Measurements from ENCODE around the gene GLP1R. TPM values are rescaled to one million over a fixed set of nuclear protein-coding genes. Genes with fewer than 3 reads are reported as not detected.

Gene GLP1R
- polyA plus RNA-seq, 3 donors: 0.62 to 1.1 (median 0.93) TPM

DNA sequence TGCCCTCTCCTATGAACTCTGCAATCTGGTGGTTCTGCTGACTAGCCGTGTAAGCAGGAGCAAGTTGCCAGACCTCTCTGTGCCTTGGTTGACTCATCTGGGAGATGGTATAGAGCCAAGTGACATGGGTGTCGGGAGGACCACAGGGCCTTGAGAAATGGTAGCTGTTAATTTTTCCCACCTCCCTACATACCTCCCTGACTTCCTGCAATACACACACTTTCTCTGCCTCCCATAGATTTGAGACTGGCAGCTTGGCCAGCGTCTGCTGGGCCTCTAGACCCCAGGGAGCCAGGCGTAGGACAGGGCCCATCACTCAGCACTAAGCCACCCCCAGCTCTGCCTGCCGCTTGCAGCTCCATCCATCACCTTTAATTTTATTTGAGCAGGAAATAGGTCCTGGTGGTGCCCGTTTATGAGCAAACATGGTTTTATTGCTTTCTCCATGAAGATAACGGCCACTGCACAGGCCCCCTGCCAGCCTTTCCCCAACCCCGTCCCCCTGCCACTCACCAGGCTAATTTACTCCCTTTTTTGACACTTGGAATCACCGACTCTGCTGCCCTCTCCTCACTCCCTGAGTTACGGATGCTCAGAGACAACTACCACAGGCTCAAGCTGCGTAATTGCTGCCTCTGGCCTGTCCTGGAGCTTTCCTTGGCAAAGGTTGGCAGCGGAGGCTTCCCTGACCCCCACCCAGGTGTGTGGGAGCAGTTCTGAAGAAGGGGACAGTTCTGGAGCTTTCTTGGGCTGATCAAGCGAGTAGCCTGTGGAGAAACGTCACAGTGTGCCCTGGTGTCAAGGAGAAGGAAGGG lies 11.1 kb downstream of the GLP1R start:
- DNase-seq (ENCODE audit: extremely low read depth in 1 of 11, low read depth in 9 of 11, low spot score in 4 of 11): no peak

DNA sequence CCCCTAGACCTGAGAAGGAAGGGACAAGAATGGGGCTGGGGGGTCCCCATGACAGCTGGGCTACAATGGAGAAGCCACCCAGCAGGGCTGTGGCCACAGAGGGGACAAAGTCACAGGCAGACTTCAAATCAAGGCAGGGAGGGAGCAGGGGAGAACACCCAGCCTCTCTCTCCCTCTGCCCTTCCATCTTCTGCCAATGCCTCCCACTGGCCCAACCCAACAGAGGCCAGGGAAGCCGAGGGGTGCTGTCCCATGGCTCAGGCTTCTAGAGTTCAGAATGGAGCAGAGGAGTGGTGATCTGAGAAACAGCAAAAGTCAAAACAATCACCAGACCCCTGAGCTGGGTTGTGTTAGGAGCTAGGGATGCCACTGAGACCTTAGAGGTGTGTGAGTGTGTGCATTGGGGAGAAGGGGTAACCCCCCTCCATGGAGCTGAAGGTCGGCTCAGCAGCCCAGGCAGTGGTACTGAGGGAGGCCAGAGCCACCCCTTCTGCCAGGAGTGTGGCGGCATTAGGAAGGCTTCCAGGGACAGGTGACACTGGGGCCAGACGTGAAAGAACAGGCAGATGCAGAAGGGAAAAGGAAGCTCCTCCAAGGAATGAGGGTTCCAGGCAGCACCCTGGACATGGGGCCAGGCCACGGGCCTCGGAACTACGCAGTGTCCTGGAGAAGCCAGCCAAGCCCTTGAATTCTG lies 12.0 kb downstream of the GLP1R start:
- DNase-seq (ENCODE audit: extremely low read depth in 1 of 11, low read depth in 9 of 11, low spot score in 4 of 11): no peak

DNA sequence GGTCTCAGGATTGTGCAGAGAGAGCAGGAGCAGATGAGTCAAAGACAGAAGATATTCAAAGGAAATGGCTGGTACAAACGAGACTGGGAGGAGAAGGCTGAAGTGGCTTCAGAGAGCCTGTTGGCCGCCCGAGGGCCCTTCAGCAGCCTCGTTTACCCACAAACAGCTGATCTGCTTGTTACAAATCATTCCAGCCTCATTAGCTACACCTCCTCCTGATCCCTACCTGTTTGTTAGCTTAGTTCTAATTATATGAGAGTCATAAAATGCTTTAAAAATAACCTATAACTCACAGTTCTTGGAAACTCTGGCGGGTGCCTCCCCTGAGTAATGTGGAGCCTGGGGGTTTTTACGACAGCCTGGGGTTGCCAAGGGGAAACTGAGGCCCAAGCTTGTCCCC lies 12.6 kb downstream of the GLP1R start:
- DNase-seq (ENCODE audit: extremely low read depth in 1 of 11, low read depth in 9 of 11, low spot score in 4 of 11): no peak

DNA sequence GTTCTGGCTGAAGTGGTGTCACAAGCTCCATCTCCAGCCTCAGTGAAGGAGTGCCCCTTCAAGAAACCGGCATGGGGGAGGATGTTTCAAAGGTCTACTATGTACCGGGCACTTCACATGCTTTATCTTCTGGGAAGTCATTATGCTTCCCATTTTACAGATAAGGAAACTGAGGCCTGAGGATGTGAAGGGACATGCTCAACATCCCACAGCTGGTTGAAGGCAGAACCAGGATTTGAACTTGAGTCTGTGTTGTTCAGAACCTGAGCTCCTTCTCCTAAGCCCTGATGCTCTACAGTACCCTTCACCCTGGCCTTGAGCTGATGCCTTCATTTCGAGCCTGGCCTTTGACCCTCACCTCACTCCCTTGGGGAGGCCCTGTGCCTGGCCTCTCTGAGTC lies 13.0 kb downstream of the GLP1R start:
- no peak for DNase-seq (ENCODE audit: extremely low read depth in 1 of 11, low read depth in 9 of 11, low spot score in 4 of 11)

DNA sequence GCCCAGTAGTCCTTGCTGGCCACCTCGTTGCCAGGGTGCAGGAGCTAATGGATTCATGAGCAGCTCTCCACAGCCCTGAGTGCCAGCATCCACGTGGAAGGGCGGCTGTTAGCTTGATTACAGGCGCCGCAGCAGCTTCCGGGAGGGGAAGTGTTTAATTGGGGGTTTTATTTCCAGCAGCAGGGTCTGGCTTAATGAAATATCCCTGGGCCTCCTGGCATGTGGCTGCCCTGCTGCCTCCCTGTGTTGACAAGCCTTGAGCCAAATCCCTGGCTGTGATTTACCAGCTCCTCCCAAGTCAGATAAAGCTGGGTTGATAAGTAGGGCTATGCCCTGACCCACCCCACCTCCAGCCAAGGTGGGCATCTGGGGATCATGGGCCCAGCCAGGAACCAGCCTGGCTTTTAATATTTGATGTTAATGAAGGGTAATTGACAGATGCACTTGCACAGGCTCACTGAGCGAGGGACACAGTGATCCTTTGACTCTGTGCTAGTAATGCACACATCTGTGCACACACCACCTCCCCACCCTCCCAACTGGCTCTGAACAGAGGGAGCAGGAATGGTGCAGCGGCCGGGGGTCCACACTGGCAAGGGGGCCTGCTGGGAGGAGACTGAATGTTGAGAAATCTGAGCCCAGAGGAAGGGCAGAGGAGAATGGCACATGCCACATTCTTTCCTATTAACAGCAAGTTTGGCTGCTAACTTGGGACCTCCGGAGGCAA lies 13.6 kb downstream of the GLP1R start:
- DNase-seq (ENCODE audit: extremely low read depth in 1 of 11, low read depth in 9 of 11, low spot score in 4 of 11): no peak

DNA sequence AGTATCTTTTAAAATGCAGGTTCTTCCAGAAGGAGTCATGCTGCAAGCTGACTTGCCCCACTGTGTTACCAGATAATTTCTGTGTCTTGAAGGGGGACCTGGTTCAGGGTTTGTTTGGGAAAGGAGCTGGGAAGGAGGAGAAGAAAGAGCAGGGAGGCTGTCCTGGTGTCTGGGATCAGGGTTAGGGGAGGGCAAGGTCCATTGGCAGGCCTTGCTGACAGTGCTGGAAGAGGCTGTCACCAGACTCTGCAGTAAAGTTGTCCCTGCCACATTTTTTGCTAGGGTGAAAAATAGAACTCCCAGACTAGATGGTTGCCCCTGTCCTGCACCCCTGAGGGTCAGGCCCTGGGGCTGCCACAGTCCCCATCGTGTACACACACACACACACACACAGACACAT lies 14.9 kb downstream of the GLP1R start:
- DNase-seq (ENCODE audit: extremely low read depth in 1 of 11, low read depth in 9 of 11, low spot score in 4 of 11): no peak

DNA sequence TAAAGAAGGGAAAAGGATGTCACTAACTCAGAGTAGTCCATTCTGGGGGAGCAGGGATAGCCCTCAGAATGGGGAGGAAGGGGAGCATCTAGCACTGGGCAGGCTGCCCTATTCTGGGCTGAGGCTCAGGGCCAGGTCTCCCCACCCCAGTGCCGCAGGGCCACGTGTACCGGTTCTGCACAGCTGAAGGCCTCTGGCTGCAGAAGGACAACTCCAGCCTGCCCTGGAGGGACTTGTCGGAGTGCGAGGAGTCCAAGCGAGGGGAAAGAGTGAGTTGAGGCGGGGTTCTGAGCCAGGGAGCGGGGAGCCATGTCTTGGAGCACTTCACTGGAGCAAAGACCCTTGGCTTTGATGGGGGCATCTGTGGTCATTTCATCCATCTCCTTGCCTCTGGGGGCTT lies 17.0 kb downstream of the GLP1R start:
- DNase-seq (ENCODE audit: extremely low read depth in 1 of 11, low read depth in 9 of 11, low spot score in 4 of 11): no peak

DNA sequence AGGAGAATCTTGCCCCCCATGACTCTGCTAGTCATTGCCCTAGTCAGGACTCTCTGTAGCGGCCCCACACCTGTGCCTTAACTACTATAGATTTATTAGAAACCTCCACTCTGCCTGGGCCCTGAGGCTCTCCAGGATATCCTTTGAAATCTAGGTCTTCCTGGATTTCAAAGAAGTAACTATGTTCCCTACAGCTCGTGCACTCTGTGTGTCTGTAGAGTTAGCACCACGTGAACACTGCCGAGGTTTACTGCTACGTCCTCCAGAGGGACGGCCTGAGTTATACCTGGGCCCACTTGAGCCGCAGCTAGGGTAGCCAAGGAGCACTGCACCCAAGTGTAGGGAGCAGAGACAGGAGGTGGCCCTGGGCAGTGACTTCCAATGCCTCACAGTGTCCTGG lies 19.8 kb downstream of the GLP1R start:
- DNase-seq (ENCODE audit: extremely low read depth in 1 of 11, low read depth in 9 of 11, low spot score in 4 of 11): no peak

DNA sequence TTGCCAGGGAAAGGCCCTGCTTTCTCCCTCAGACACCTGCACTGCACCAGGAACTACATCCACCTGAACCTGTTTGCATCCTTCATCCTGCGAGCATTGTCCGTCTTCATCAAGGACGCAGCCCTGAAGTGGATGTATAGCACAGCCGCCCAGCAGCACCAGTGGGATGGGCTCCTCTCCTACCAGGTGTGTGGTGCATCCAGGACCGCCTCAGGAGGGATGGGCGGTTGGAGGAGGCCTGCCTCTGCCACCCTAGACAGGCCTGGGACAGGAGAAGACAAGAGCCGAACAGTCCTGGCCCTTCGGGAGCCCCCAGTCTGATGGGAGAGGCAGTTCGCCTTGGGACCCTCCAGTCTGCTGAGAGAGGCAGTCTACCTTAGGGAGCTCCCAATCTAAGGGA lies 24.2 kb downstream of the GLP1R start:
- DNase-seq (ENCODE audit: extremely low read depth in 1 of 11, low read depth in 9 of 11, low spot score in 4 of 11): no peak

DNA sequence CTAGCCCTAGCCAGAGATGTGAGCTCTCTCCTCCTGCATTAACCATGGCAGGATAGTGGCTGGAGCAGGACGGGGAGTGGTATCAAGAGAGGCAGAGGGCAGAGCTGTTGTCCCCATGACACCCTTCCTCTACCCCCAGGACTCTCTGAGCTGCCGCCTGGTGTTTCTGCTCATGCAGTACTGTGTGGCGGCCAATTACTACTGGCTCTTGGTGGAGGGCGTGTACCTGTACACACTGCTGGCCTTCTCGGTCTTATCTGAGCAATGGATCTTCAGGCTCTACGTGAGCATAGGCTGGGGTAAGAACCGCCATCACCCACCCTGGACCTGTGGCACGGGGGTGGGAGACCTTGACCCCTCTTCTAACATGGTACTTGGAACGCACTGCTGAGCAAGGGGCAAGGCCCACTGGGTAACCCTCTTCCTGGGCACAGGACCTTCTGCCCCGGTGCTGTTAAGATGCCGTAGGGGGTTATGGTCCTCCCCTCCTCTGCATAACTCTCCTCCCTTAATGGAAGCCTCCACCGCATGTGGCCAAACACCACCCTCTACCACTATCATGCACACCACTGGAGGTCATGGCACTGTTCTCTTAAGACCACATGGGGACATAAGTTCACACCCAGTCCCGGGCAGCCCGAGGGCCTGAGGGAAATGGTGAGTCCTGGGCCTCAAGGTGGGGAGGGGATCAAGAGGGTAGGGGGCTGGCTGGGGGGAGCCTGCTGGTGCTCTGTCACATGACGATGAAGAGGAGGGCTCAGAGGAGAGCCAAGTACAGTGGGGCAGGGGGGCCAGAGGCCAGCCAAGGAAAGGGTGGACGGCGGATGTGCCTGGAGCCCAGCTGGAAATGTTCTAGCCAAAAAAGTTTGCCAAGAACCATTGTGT lies 25.1 kb downstream of the GLP1R start:
- no peak for DNase-seq (ENCODE audit: extremely low read depth in 1 of 11, low read depth in 9 of 11, low spot score in 4 of 11)

DNA sequence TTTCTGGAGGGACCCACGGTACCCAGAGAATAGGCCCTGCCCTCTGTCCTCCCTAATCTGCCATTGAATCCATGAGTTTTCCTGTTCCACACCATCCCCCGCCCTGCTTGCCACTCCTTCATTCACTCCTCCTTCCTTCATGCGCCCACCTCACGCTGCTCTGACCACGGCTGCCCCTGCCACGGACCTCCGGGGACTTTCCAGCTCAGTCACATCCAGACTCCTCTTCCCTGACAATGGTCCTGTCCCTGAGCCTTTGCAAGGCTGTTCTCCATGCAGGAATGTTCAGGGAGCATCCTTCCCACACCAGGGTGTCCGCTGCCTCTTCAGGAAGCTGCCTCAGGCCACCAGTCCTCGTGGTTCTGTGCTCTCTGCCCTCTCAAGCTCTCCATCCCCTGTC lies 25.9 kb downstream of the GLP1R start:
- no peak for DNase-seq (ENCODE audit: extremely low read depth in 1 of 11, low read depth in 9 of 11, low spot score in 4 of 11)

DNA sequence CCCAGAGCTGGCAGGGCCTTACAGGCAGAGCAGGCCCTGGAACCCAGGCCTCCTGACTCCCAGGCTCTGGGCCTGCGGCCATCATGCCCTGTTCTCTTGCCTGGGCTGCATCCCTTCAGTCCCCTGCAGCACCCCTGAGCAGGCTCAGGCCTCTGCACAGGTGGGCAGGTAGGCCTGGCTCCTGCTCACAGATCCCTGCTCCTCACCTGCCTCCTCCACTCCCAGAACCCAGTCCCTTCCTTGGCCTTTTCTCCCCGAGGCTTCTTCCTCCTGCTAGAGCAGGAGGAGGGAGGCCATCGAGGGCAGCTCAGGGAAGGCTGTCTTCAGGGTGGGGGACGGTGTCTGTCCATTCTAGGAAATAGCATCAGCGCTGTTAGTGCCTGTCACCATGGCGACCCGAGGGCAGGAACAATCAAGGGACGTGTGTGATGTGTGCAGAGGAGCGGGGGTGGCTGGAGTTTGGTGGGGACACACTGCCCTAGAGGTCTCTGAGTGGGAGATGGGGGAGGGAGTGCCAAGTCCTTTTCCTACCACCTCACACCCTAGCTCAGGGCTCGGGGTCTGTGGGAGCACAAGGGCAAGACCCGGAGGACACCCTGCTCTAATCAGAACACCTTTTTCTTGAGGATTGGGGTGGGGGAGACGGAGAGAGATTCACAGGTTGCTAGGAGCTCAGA lies 26.6 kb downstream of the GLP1R start:
- DNase-seq (ENCODE audit: extremely low read depth in 1 of 11, low read depth in 9 of 11, low spot score in 4 of 11): no peak

DNA sequence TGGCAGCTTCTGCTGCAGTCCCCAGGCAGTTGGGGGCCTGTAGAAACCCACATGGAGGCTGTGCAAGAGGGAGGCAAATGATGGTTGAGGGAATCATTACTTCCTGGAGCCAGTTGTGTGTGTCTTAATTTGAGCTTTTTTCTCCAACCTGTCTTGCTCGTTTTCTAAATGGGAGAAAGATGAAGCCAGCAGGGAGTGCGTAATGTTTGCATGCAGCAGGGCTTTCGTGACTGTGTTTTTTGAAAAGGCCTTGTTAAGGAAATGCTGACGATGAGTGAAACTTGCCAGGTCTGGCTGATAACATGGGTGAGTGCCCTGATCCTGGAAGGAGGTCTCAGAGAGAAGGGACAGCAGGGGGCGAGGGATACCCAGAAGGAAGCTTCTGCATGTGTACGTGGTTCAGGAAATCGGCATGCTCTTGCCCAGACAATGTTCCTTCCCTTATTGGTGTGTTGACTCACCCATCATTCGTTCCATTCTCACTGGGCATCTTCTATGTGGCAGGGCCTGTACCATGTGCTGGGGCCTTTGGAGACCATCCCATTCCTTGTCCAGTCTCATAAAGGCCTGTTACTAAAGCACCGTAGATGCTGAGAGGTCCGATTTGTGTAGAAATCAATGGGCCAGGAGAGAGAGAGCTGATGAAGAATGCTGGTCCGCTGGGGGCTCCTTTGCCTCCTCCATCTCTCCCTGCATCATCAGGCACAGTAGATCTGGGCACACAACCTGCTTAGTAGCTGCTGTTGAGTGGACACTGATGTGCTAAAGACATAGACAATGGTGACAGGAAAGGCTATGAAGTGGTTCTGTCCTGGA lies 27.4 kb downstream of the GLP1R start:
- DNase-seq (ENCODE audit: extremely low read depth in 1 of 11, low read depth in 9 of 11, low spot score in 4 of 11): no peak

DNA sequence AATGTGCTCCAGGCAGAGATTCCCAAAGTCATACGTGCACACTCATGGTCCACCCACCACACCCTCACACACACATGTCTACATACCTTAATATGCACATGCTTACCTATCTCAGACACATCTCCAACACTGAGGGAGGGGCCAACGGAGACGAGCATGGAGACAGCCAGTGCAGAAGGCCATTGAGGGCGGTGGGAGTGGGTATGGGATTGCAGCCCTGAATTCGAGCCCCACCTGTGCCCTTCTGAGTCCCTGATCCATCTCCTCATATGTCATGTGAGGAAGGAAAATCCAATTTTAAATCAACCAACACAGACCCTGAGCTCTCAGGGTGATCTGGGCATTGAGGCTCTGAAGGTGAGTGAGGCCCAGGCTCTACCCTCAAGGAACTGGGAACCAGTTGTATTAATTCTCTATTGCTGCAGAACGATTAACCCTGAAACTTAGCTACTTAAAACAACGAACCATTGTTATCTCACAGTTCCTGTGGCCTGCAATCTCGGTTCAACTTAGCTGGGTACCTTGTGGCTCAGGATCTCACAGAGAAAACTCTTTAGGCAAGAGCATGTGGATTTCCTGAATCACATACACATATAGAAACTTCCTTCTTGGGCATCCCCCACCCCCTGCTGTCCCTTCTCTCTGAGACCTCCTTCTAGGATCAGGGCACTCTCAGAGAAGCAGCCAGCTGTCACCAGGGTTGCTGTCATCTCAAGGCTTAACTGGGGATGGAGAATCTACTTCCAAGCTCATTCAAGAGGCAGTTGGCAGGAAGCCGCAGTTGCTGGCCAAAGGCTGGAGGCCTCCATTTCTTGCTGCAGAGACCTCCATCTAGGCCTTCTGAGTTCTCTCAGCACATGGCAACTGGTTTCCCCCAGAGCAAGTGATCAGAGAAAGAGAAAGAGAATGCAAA lies 28.3 kb downstream of the GLP1R start:
- DNase-seq (ENCODE audit: extremely low read depth in 1 of 11, low read depth in 9 of 11, low spot score in 4 of 11): no peak

DNA sequence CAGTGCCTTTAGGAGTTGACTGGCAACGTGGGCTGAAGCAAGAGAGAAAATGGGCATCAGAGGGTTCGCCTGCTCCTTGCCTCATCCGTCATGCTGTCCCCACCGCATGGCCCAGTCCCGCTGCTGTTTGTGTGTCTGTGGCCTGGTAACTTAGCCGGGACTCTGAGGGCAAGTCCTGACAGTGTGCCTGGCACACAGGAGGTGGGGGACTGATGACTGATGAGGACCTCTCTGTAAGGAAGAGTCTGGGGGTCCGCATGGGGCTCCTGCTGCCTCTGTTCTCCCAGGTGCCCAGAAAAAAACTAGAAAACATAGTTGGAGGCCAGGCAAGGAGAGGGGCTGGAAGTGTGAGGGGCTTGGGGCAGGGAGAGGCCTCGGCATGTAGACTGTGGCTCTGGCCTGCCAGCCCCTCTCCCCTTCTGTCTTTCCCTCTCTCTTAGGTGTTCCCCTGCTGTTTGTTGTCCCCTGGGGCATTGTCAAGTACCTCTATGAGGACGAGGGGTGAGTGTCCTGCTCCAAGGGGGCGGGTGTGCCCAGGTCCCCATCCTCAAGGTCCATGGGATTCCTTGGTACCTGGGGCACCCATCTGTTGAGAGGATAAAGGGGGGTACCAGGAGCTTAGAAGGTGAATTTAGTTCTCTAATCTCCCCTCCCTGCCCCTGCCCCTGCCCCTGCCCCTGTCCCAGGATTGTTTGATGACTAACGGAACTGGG lies 29.5 kb downstream of the GLP1R start:
- no peak for DNase-seq (ENCODE audit: extremely low read depth in 1 of 11, low read depth in 9 of 11, low spot score in 4 of 11)

DNA sequence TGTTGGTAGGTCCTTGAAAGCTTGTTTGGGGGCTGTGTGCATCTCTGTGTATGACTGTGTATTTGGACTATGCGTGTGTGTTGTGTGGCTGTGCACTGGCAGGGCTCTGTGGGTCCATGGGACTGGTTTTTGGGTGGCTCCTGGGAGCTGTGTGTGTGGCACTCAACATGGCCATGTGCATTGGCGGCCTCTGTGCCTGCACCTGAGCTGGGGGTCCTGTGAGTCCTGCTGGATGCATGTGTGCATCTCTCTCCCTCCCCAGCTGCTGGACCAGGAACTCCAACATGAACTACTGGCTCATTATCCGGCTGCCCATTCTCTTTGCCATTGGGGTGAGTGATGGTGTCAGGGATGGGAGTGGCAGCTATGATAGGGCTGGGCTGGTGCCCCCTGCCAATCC lies 30.1 kb downstream of the GLP1R start:
- DNase-seq (ENCODE audit: extremely low read depth in 1 of 11, low read depth in 9 of 11, low spot score in 4 of 11): no peak

Data from renal cortex interstitium (tissue), 11 donors.